Gastroesophageal sphincter (tissue), 4 donors: ENCODE results near the gene FAR2. TPM values are rescaled to one million over a fixed set of nuclear protein-coding genes. Genes with fewer than 3 reads are reported as not detected.
"Not testable (repeated sequence)": the region's sequence is repeated elsewhere in the genome, so short reads cannot be mapped to it uniquely, and the experiment has no call there.

Experiments used
- ATAC-seq: fragments of 150-250 bp; one replicate; pipeline ENCODE4 v1.9.1; 2016; ENCODE audit warnings: mild to moderate bottlenecking, moderate library complexity
- H3K27ac ChIP-seq, 4 donors: fragments of 200-600 bp; sonication (generic) in 3 of 4; 1 replicate in 3 of 4; 2 replicates in 1 of 4; pipeline ENCODE4 v1.5.1; 2016 to 2019
- H3K27me3 ChIP-seq: fragments of 200-600 bp; sonication (generic); one replicate; pipeline ENCODE4 v1.5.1; 2019
- H3K36me3 ChIP-seq, 2 donors: fragments of 200-600 bp; sonication (generic); one replicate each; pipeline ENCODE4 v1.5.1; 2019; ENCODE audit warnings: control low read depth in 1 of 2
- H3K4me1 ChIP-seq, 3 donors: fragments of 200-600 bp; sonication (generic); 1 replicate in 2 of 3; 2 replicates in 1 of 3; pipeline ENCODE4 v1.5.1; 2016 to 2019; ENCODE audit warnings: control low read depth in 2 of 3
- H3K4me3 ChIP-seq, 2 donors: fragments of 200-600 bp; sonication (generic); one replicate each; pipeline ENCODE4 v1.5.1; 2019; ENCODE audit warnings: mild to moderate bottlenecking in 1 of 2, moderate library complexity in 1 of 2
- H3K9me3 ChIP-seq, 3 donors: fragments of 200-600 bp; sonication (generic); one replicate each; pipeline ENCODE4 v1.5.1; 2017 to 2019; ENCODE audit warnings: control low read depth in 2 of 3
- CTCF ChIP-seq, 4 experiments: fragments of 200-600 bp in 2 of 4; fragments of 450-650 bp in 2 of 4; sonication (generic) in 1 of 4; IDR thresholded peaks; one replicate each; pipeline ENCODE4 v1.5.1; 2017 to 2019; ENCODE audit warnings: antibody characterized with exemption in 4 of 4, mild to moderate bottlenecking in 2 of 4, moderate library complexity in 2 of 4
- EP300 ChIP-seq: sonication (generic); formaldehyde crosslinking; IDR thresholded peaks from one replicate; pipeline ENCODE4 v1.6.1; 2017; ENCODE audit warnings: antibody characterized with exemption, mild to moderate bottlenecking
- POLR2A ChIP-seq, 2 donors: fragments of 450-650 bp; IDR thresholded peaks; one replicate each; pipeline ENCODE4 v1.6.1; 2017; ENCODE audit warnings: antibody characterized with exemption in 2 of 2, mild to moderate bottlenecking in 2 of 2, moderate library complexity in 1 of 2
- POLR2AphosphoS5 ChIP-seq: sonication (generic); formaldehyde crosslinking; IDR thresholded peaks from one replicate; pipeline ENCODE4 v1.6.1; 2017; ENCODE audit warnings: antibody characterized with exemption
- WGBS, 2 donors: methylation state at CpG; one replicate each; pipeline ENCODE4 v1.1.5; 2018; ENCODE audit warnings: low coverage in 1 of 2; 5-methylcytosine and 5-hydroxymethylcytosine counted together
- total RNA-seq, 4 donors: library from RNA; depleted of rRNA; stranded (reverse); fragments of >200 nt; gene quantifications; one replicate each; pipeline ENCODE4 v1.1.0, GENCODE V29; 2016

The FAR2 gene
- total RNA-seq, 4 donors from 2014 or later = 8.8 to 15.8 (median 11.9) TPM

DNA sequence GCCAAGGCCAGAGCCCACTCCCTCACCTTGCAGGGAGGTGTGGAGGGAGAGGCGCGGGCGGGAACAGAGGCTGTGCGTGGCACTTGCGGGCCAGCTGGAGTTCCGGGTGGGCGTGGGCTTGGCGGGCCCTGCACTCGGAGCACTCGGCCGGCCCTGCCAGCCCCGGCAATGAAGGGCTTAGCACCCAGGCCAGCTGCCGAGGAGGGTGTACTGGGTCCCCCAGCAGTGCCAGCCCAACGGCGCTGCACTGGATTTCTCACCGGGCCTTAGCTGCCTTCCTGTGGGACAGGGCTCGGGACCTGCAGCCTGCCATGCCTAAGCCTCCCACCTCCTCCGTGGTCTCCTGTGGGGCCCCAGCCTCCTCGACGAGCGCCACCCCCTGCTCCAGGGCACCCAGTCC lies 107.5 kb downstream of the FAR2 start:
- no peak for TF ChIP-seq EP300
- no peak for TF ChIP-seq POLR2A (IDR thresholded peaks at IDR 0.05)
- no peak for TF ChIP-seq POLR2AphosphoS5
- no peak for TF ChIP-seq CTCF (IDR thresholded peaks at IDR 0.05)
- no peak overlapping the region for H3K4me3 ChIP-seq
- H3K4me1 ChIP-seq = no peaks in the 10 kb centered on the region
- no peaks in the 10 kb centered on the region for H3K27me3 ChIP-seq
- H3K9me3 ChIP-seq = no peaks in the 10 kb centered on the region
- no peaks in the 10 kb centered on the region for H3K36me3 ChIP-seq
- no CpG with 5 or more reads among the region's 21 CpGs for WGBS, 2 donors
- no peak for ATAC-seq
- H3K27ac ChIP-seq = no peak overlapping the region

- H3K4me1 ChIP-seq, ATAC-seq, H3K9me3 ChIP-seq, H3K27ac ChIP-seq, H3K4me3 ChIP-seq, H3K27me3 ChIP-seq, H3K36me3 ChIP-seq: not testable (repeated sequence)
- 92 to 93% methylated on average over 5 to 11 of the region's 12 CpGs for WGBS, 2 donors
Measured at GRCh38 chr12:29257687-29258086, 108.6 kb downstream of the FAR2 start.

GRCh38 chr12:29264424-29264823 lies 115.3 kb downstream of the FAR2 start:
- Histone ChIP-seq H3K9me3 (peaks cover 0 to 9% (median 0%) of the 10 kb centered on the region in 3 donors), H3K4me3 (no peak overlapping the region), H3K36me3 (no peaks in the 10 kb centered on the region), H3K27ac (no peak overlapping the region), H3K27me3 (no peaks in the 10 kb centered on the region), H3K4me1 (no peaks in the 10 kb centered on the region)
- TF ChIP-seq POLR2AphosphoS5 (no peak), CTCF (IDR thresholded peaks at IDR 0.05) (no peak), EP300 (no peak), POLR2A (IDR thresholded peaks at IDR 0.05) (no peak)
- no peak for ATAC-seq

GRCh38 chr12:29269706-29270408 lies 120.8 kb downstream of the FAR2 start:
- WGBS, 2 donors = 78 to 92% methylated on average over 5 of the region's 5 CpGs
- no peak for ATAC-seq
- no peaks in the 10 kb centered on the region for H3K27me3 ChIP-seq
- peaks cover 0 to 3% (median 0%) of the 10 kb centered on the region in 3 donors for H3K9me3 ChIP-seq
- H3K27ac ChIP-seq = no peak overlapping the region
- H3K4me1 ChIP-seq = no peaks in the 10 kb centered on the region
- no peak overlapping the region for H3K4me3 ChIP-seq
- H3K36me3 ChIP-seq = peaks cover 0 to 17% of the 10 kb centered on the region in 2 donors
- no peak for TF ChIP-seq POLR2A (IDR thresholded peaks at IDR 0.05)
- TF ChIP-seq POLR2AphosphoS5 = no peak
- no peak for TF ChIP-seq EP300
- no peak for TF ChIP-seq CTCF (IDR thresholded peaks at IDR 0.05)

DNA sequence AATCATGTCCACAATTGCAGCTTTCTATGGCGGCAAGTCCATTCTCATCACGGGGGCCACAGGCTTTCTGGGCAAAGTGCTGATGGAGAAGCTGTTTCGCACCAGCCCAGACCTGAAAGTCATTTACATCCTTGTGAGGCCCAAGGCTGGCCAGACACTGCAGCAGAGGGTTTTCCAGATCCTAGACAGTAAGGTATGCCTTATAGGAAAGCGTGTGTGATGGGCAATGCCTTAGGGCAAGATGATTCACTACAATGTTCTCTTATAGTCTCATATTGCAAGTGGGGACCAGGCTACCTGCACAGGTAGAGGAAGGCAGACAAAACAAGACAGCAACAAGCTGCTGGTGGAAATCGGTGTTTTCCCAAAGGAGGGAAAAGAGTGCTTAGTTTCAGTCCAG lies 121.4 kb downstream of the FAR2 start:
- TF ChIP-seq POLR2A (IDR thresholded peaks at IDR 0.05) (no peak), POLR2AphosphoS5 (no peak), CTCF (IDR thresholded peaks at IDR 0.05) (no peak), EP300 (no peak)
- Histone ChIP-seq H3K9me3 (no peaks in the 10 kb centered on the region), H3K27me3 (no peaks in the 10 kb centered on the region), H3K36me3 (peaks cover 0 to 17% of the 10 kb centered on the region in 2 donors), H3K4me1 (no peaks in the 10 kb centered on the region), H3K4me3 (no peak overlapping the region), H3K27ac (no peak overlapping the region)
- no peak for ATAC-seq
- WGBS, 2 donors = 94 to 96% methylated on average over 3 to 4 of the region's 5 CpGs
